ENCODE results near the gene MRFAP1.

DNA sequence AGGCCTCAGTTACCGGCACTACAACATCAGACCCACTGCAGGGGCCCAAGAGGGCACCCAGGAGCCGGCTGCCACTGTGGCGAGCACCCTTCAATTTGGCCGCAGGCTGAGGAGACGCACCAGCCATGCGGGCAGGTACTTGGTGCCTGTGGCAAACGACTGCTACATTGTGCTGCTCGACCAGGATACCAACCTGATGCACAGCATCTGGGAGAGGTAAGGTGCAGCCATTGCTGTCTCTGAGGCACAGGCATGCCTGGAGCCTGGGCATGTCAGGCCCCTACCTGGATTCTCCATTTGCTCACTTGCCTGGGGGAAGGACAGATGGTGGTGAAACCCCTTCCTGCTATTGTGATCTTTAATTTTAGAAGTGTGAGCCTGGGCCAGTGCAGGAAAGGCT is 35.4 kb upstream of the MRFAP1 start:
- TF ChIP-seq EP300 (IDR thresholded peaks at IDR 0.05) (no peak), CTCF (IDR thresholded peaks at IDR 0.05) (no peak), POLR2AphosphoS5 (IDR thresholded peaks at IDR 0.05) (no peak)

Data from stomach (tissue), 4 donors.